DOHH2 (cell line): ENCODE results near the gene MAGEB2.

ENCODE experiments used
- CTCF ChIP-seq: fragments of 200-600 bp; sonication (generic); IDR thresholded peaks from one replicate; pipeline ENCODE4 v1.5.1; 2014; ENCODE audit warnings: antibody characterized with exemption, mild to moderate bottlenecking, low read depth, low read length; ENCODE audit not compliant: poor library complexity, severe bottlenecking
- EZH2phosphoT487 ChIP-seq: fragments of 200-600 bp; sonication (generic); IDR thresholded peaks from 2 replicates; pipeline ENCODE4 v1.6.1; 2017; ENCODE audit warnings: borderline replicate concordance, mild to moderate bottlenecking, antibody characterized with exemption, low read length, moderate library complexity, mixed read lengths

DNA sequence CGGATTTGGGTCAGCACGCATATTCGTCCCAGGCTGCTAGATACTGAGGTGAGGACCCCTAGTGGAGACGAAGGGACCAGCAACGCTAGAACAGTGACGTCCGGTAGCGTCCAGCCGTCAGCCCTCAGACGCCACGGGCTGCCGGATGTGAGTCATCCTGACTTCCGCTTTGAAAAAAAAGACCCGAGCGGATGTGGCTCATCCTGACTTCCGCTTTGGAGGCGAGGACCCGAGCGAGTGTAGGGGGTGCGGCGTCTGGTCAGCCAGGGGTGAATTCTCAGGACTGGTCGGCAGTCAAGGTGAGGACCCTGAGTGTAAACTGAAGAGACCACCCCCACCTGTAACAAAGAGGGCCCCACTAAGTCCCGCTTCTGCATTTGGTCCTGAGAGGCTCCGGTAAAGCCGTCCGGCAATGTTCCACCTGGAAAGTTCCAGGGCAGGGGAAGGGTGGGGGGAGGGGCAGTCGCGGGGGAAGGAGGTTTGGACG is at the start of gene MAGEB2:
- TF ChIP-seq CTCF, result no peak
- no peak for TF ChIP-seq EZH2phosphoT487
